ENCODE measurements around the gene BOD1.

Gene BOD1

DNA sequence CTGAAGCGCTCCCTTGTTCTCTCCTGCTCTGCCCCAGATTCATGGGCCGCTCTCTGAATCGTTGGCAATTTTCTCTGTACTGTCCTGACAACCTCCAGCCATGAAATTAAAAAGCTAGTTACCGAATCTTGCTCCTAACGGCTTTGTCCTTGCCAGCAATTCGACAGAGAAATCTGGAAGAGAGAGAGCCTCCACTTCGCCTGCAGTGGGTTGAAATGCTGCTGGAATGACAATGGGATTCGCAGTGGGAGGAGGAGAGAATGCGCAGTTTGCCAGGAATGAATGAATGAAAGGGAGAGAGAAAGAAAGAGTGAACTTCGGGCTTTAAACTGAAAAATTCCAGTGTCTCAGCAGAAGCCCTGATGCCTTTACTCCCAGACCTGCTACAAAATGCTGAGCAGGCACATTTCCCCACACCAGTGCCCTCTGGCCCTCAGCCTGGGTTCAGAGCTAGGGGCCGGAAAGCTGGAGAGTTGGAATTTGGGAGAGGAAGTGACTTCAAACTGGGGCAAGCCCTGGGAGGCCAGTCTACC lies 11.5 kb upstream of the BOD1 start:
- Histone ChIP-seq H3K36me3 (ENCODE audit: control insufficient read depth, low read length) (no peaks in the 10 kb centered on the region), H3K4me1 (ENCODE audit: control insufficient read depth, low read length) (peaks cover 14% of the 10 kb centered on the region), H3K27ac (ENCODE audit: low read depth, low read length) (no peak overlapping the region), H3K9me3 (ENCODE audit: control insufficient read depth, insufficient read depth, low read length) (no peaks in the 10 kb centered on the region), H3K4me3 (ENCODE audit: low read length) (no peak overlapping the region), H4K20me1 (ENCODE audit: control insufficient read depth, insufficient read depth, low read depth, low read length) (no peaks in the 10 kb centered on the region; the same call in 1 of the 2 replicates), H3K4me2 (ENCODE audit: low read length) (no peak overlapping the region), H3F3A (ENCODE audit: control insufficient read depth, insufficient read depth) (no peaks in the 10 kb centered on the region), H3K9me2 (replicated peaks; ENCODE audit: control insufficient read depth, low read length) (no peaks in the 10 kb centered on the region), H3K79me2 (ENCODE audit: control insufficient read depth, low read length) (no peaks in the 10 kb centered on the region), H3K27me3 (ENCODE audit: control insufficient read depth, low read length) (peaks cover 6% of the 10 kb centered on the region; the same call in 1 of the 2 replicates)
- no peak for TF ChIP-seq EZH2phosphoT487 (IDR thresholded peaks at IDR 0.05; ENCODE audit: borderline replicate concordance, low read length)
- TF ChIP-seq, protein P1, sequence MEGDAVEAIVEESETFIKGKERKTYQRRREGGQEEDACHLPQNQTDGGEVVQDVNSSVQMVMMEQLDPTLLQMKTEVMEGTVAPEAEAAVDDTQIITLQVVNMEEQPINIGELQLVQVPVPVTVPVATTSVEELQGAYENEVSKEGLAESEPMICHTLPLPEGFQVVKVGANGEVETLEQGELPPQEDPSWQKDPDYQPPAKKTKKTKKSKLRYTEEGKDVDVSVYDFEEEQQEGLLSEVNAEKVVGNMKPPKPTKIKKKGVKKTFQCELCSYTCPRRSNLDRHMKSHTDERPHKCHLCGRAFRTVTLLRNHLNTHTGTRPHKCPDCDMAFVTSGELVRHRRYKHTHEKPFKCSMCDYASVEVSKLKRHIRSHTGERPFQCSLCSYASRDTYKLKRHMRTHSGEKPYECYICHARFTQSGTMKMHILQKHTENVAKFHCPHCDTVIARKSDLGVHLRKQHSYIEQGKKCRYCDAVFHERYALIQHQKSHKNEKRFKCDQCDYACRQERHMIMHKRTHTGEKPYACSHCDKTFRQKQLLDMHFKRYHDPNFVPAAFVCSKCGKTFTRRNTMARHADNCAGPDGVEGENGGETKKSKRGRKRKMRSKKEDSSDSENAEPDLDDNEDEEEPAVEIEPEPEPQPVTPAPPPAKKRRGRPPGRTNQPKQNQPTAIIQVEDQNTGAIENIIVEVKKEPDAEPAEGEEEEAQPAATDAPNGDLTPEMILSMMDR (IDR thresholded peaks at IDR 0.05; ENCODE audit: low read depth, low read length, poor library complexity, severe bottlenecking), result no peak

DNA sequence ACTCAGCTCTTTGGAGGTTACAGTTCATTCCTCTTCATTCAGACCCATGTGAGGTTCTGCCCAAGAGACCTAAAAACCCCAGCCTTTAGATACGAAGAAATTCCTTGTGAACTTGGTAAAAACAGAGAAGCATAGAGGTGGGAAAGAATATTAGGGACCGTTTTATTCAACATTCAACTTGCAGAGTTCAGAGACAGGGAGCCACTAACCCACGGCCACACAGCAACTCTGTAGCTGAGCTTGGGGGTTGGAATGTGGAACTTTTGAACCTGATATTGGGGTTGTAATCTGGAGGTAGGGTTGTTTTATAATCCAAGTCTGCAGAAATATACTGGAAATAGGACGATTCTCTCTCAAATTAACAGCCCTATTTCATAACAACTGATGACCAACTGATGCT lies 10.8 kb upstream of the BOD1 start:
- TF ChIP-seq, protein P1 (IDR thresholded peaks at IDR 0.05; ENCODE audit: low read depth, low read length, poor library complexity, severe bottlenecking), result no peak
- no peaks in the 10 kb centered on the region for H3K9me2 ChIP-seq (replicated peaks; ENCODE audit: control insufficient read depth, low read length)
- H3K9me3 ChIP-seq (ENCODE audit: control insufficient read depth, insufficient read depth, low read length), result no peaks in the 10 kb centered on the region
- no peak overlapping the region for H3K4me2 ChIP-seq (ENCODE audit: low read length)
- no peaks in the 10 kb centered on the region; the same call in 1 of the 2 replicates for H4K20me1 ChIP-seq (ENCODE audit: control insufficient read depth, insufficient read depth, low read depth, low read length)
- no peaks in the 10 kb centered on the region for H3K79me2 ChIP-seq (ENCODE audit: control insufficient read depth, low read length)
- peaks cover 6% of the 10 kb centered on the region; the same call in 1 of the 2 replicates for H3K27me3 ChIP-seq (ENCODE audit: control insufficient read depth, low read length)
- H3K4me1 ChIP-seq (ENCODE audit: control insufficient read depth, low read length), result peaks cover 14% of the 10 kb centered on the region
- no peaks in the 10 kb centered on the region for H3K36me3 ChIP-seq (ENCODE audit: control insufficient read depth, low read length)
- no peak overlapping the region for H3K4me3 ChIP-seq (ENCODE audit: low read length)
- H3F3A ChIP-seq (ENCODE audit: control insufficient read depth, insufficient read depth), result no peaks in the 10 kb centered on the region
- H3K27ac ChIP-seq (ENCODE audit: low read depth, low read length), result no peak overlapping the region

DNA sequence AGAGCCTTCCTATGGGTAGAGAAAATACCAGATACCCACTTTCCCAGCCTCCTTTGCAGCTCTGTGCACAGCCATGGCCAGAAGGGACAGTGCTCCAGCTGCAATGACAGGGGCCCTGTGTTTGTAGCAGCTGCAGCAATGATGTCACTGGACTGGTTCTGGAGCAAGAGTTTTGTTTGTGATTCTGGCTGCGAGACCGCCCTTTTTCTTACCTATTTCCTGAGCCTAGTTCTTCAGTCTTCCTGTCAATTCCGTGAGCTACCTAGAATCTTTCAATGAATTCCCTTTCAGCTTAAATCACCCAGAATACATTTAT lies 10.0 kb upstream of the BOD1 start:
- Histone ChIP-seq H3K4me2 (ENCODE audit: low read length) (no peak overlapping the region), H3K27me3 (ENCODE audit: control insufficient read depth, low read length) (peaks cover 6% of the 10 kb centered on the region; the same call in 1 of the 2 replicates), H3K27ac (ENCODE audit: low read depth, low read length) (no peak overlapping the region), H4K20me1 (ENCODE audit: control insufficient read depth, insufficient read depth, low read depth, low read length) (no peaks in the 10 kb centered on the region; the same call in 1 of the 2 replicates), H3K79me2 (ENCODE audit: control insufficient read depth, low read length) (no peaks in the 10 kb centered on the region), H3F3A (ENCODE audit: control insufficient read depth, insufficient read depth) (no peaks in the 10 kb centered on the region), H3K9me3 (ENCODE audit: control insufficient read depth, insufficient read depth, low read length) (no peaks in the 10 kb centered on the region), H3K4me3 (ENCODE audit: low read length) (no peak overlapping the region), H3K4me1 (ENCODE audit: control insufficient read depth, low read length) (peaks cover 14% of the 10 kb centered on the region), H3K36me3 (ENCODE audit: control insufficient read depth, low read length) (no peaks in the 10 kb centered on the region), H3K9me2 (replicated peaks; ENCODE audit: control insufficient read depth, low read length) (no peaks in the 10 kb centered on the region)
- TF ChIP-seq, protein P1 (IDR thresholded peaks at IDR 0.05; ENCODE audit: low read depth, low read length, poor library complexity, severe bottlenecking), result no peak
- TF ChIP-seq EZH2phosphoT487 (IDR thresholded peaks at IDR 0.05; ENCODE audit: borderline replicate concordance, low read length), result no peak
